KMS-11 (cell line): ENCODE measurements around the gene CHCHD4.

Experiments used
- H2AFZ ChIP-seq: fragments of 200-600 bp; sonication (generic); 2 replicates; pipeline ENCODE4 v1.6.1; 2016; ENCODE audit warnings: antibody characterized with exemption, mixed run types, low read depth
- H3K27ac ChIP-seq: fragments of 200-600 bp; sonication (generic); 2 replicates; pipeline ENCODE4 v1.6.1; 2016; ENCODE audit warnings: mild to moderate bottlenecking, mixed run types
- H3K27me3 ChIP-seq: fragments of 200-600 bp; sonication (generic); 2 replicates; pipeline ENCODE4 v1.6.1; 2017; ENCODE audit warnings: mild to moderate bottlenecking, low read depth, mixed run types, moderate library complexity; ENCODE audit not compliant: insufficient read depth
- H3K36me3 ChIP-seq: fragments of 200-600 bp; sonication (generic); 2 replicates; pipeline ENCODE4 v1.6.1; 2017; ENCODE audit warnings: mild to moderate bottlenecking, mixed run types; ENCODE audit not compliant: insufficient read depth
- H3K4me1 ChIP-seq: fragments of 200-600 bp; sonication (generic); 2 replicates; pipeline ENCODE4 v1.6.1; 2016; ENCODE audit warnings: mild to moderate bottlenecking, low read depth, mixed run types; ENCODE audit not compliant: poor library complexity, severe bottlenecking
- H3K4me2 ChIP-seq: fragments of 200-600 bp; sonication (generic); 2 replicates; pipeline ENCODE4 v1.7.0; 2016; ENCODE audit warnings: mild to moderate bottlenecking, mixed run types
- H3K4me3 ChIP-seq: fragments of 200-600 bp; sonication (generic); IDR thresholded peaks from 2 replicates; pipeline ENCODE4 v1.6.1; 2017; ENCODE audit warnings: low read depth, low read length, mixed read lengths; ENCODE audit not compliant: insufficient read depth
- H3K79me2 ChIP-seq: fragments of 200-600 bp; sonication (generic); 2 replicates; pipeline ENCODE4 v1.6.1; 2016; ENCODE audit warnings: low read depth, mixed run types; ENCODE audit not compliant: insufficient read depth
- H3K9ac ChIP-seq: fragments of 200-600 bp; sonication (generic); 2 replicates; pipeline ENCODE4 v1.6.1; 2016; ENCODE audit warnings: mild to moderate bottlenecking, mixed run types
- H4K20me1 ChIP-seq: fragments of 200-600 bp; sonication (generic); 2 replicates; pipeline ENCODE4 v1.6.1; 2016; ENCODE audit warnings: mild to moderate bottlenecking, mixed run types; ENCODE audit not compliant: insufficient read depth
- CTCF ChIP-seq: fragments of 200-600 bp; sonication (generic); conservative IDR thresholded peaks from 2 replicates; pipeline ENCODE4 v1.6.1; 2017; ENCODE audit warnings: low read depth, mild to moderate bottlenecking, antibody characterized with exemption, low read length, moderate library complexity, mixed read lengths

Gene CHCHD4

GRCh38 chr3:14128724-14129123, 4.1 kb upstream of the CHCHD4 start:
- H4K20me1 ChIP-seq = no peaks in the 10 kb centered on the region
- H3K9ac ChIP-seq = no peak overlapping the region
- TF ChIP-seq CTCF = no peak
- H3K4me1 ChIP-seq = peaks cover 2% of the 10 kb centered on the region
- peaks cover 41% of the 10 kb centered on the region for H3K79me2 ChIP-seq
- no peak overlapping the region for H3K4me3 ChIP-seq
- H3K36me3 ChIP-seq = no peaks in the 10 kb centered on the region
- no peak overlapping the region for H3K27ac ChIP-seq
- H3K4me2 ChIP-seq = no peak overlapping the region
- no peak overlapping the region for H2AFZ ChIP-seq
- no peaks in the 10 kb centered on the region for H3K27me3 ChIP-seq

DNA sequence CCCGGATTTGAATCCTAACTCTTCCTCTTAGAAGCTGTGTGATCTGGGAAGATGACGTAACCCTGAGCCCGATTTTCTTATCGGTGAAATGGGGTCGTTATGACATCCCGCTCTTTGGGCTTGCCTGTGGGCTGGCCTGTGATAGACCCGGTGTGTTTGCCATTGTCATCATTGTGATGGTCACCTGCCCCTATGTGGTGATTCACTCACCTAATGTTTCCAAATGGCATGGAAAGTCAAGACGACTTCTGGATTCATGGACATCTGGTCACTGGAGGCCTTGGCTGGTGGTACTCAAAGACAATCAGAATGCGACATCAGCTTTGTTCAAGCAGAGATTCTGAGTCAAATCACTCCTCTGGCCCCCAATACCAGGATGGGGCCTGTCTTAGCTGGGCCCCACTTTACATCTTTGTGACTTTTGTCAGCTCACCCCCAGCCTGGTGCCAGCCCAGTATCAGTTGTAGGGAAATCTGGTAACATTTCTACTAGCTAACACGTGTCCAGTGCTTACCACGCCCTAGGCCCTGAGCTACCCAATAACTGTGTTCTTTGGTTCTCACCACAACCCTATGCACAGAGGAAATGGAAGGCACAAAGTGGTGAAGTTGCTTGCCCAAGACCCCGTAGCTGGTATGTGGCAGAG, 3.0 kb upstream of the CHCHD4 start:
- H3K36me3 ChIP-seq = no peaks in the 10 kb centered on the region
- H4K20me1 ChIP-seq = no peaks in the 10 kb centered on the region
- H3K4me1 ChIP-seq = peaks cover 9% of the 10 kb centered on the region
- no peak for TF ChIP-seq CTCF
- no peak overlapping the region for H3K4me3 ChIP-seq
- no peak overlapping the region for H3K27ac ChIP-seq
- no peak overlapping the region for H2AFZ ChIP-seq
- no peaks in the 10 kb centered on the region for H3K27me3 ChIP-seq
- H3K4me2 ChIP-seq = no peak overlapping the region
- no peak overlapping the region for H3K9ac ChIP-seq
- peaks cover 50% of the 10 kb centered on the region for H3K79me2 ChIP-seq

- peak overlapping the region; percentile 68; the same call in 1 of the 2 replicates for H3K4me2 ChIP-seq
- no peak overlapping the region for H2AFZ ChIP-seq
- H3K27me3 ChIP-seq = no peaks in the 10 kb centered on the region
- H3K79me2 ChIP-seq = peaks cover 50% of the 10 kb centered on the region
- H3K4me1 ChIP-seq = peaks cover 15% of the 10 kb centered on the region
- H3K27ac ChIP-seq = no peak overlapping the region
- TF ChIP-seq CTCF = no peak
- H3K9ac ChIP-seq = no peak overlapping the region
- no peak overlapping the region for H3K4me3 ChIP-seq
- H4K20me1 ChIP-seq = no peaks in the 10 kb centered on the region
- no peaks in the 10 kb centered on the region for H3K36me3 ChIP-seq
Measured at GRCh38 chr3:14126887-14127505, 2.3 kb upstream of the CHCHD4 start.

- Histone ChIP-seq H3K4me3 (no peak overlapping the region), H4K20me1 (no peaks in the 10 kb centered on the region), H3K36me3 (no peaks in the 10 kb centered on the region)
Measured at GRCh38 chr3:14126017-14126886, 1.6 kb upstream of the CHCHD4 start.

More at GRCh38 chr3:14126017-14126886, 1.6 kb upstream of the CHCHD4 start:
- no peak for TF ChIP-seq CTCF
- Histone ChIP-seq H3K4me1 (peaks cover 23% of the 10 kb centered on the region), H2AFZ (no peak overlapping the region), H3K27ac (peak overlapping the region; percentile 89; the same call in 1 of the 2 replicates), H3K4me2 (peak overlapping the region; percentile 68), H3K27me3 (no peaks in the 10 kb centered on the region), H3K9ac (peak overlapping the region; percentile 92; the same call in 1 of the 2 replicates), H3K79me2 (peaks cover 50% of the 10 kb centered on the region)
